Esophagus muscularis mucosa (tissue), 4 donors: Measurements from ENCODE around the gene PTPRK.

Experiments used
- CTCF ChIP-seq, 3 experiments: fragments of 200-600 bp in 2 of 3; fragments of 450-650 bp in 1 of 3; sonication (generic) in 2 of 3; IDR thresholded peaks; one replicate each; pipeline ENCODE4 v1.5.1; 2017 to 2019; ENCODE audit warnings: antibody characterized with exemption in 3 of 3, mild to moderate bottlenecking in 2 of 3, moderate library complexity in 1 of 3
- EP300 ChIP-seq: sonication (generic); formaldehyde crosslinking; IDR thresholded peaks from one replicate; pipeline ENCODE4 v1.6.1; 2017; ENCODE audit warnings: antibody characterized with exemption
- POLR2A ChIP-seq: fragments of 450-650 bp; IDR thresholded peaks from one replicate; pipeline ENCODE4 v1.6.1; 2017; ENCODE audit warnings: antibody characterized with exemption, moderate library complexity, mild to moderate bottlenecking, low read depth
- POLR2AphosphoS5 ChIP-seq, 2 donors: sonication (generic); formaldehyde crosslinking; IDR thresholded peaks; one replicate each; pipeline ENCODE4 v1.6.1; 2017; ENCODE audit warnings: antibody characterized with exemption in 2 of 2

DNA sequence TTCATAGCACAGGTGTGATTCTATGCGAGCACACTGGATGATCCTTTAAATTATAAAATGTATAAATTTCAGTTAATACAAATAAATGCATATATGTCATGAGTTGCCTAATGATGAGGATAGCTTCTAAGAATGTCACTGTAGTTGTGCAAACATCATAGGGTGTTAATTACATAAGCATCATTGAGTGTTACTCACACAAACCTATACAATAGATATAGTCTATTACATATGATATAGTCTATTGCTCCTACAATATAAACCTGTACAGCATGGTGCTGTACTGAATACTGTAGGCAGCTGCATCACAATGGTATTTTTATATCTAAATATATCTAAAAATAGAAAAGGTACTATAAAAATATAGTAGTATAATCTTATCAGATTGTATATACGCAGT is 159.0 kb downstream of the PTPRK start:
- TF ChIP-seq CTCF (IDR thresholded peaks at IDR 0.05) = no peak
- TF ChIP-seq POLR2A = no peak
- no peak for TF ChIP-seq POLR2AphosphoS5 (IDR thresholded peaks at IDR 0.05)
- TF ChIP-seq EP300 = no peak
